Measurements from ENCODE around the gene FGF12. TPM values are rescaled to one million over a fixed set of nuclear protein-coding genes. Genes with fewer than 3 reads are reported as not detected.

Gene FGF12
- polyA plus RNA-seq, 2 of the 4 experiments (the other 2 are of a cell fraction), result 0.63 to 1.1 TPM

DNA sequence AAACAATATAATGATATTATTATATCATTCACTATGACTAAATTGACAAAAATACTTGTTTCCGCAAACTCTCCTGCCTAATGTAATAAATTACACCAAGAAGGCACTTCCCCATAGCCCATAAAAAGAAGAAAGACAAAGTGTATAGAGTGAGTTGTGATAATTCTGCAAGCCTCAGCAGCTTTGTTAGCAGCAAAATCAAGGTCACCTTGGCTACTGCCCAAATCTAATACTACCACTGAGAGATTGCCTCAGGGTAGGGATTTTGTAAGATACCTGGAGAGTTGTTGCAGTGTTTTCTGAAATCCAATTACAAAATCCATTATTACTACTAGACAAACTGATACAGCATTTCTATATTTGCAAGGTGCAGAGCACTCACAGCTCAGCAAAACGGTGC is 503.5 kb downstream of the FGF12 start:
- DNase-seq (ENCODE audit: low read depth in 1 of 2, low spot score in 1 of 2), result no peak
- H3K9me3 ChIP-seq, result no peaks in the 10 kb centered on the region
- ChIA-PET POLR2A (no interaction called here), CTCF (no interaction called here)
- TF ChIP-seq, protein P1, sequence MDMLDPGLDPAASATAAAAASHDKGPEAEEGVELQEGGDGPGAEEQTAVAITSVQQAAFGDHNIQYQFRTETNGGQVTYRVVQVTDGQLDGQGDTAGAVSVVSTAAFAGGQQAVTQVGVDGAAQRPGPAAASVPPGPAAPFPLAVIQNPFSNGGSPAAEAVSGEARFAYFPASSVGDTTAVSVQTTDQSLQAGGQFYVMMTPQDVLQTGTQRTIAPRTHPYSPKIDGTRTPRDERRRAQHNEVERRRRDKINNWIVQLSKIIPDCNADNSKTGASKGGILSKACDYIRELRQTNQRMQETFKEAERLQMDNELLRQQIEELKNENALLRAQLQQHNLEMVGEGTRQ (IDR thresholded peaks at IDR 0.05), result no peak
- TF ChIP-seq, protein P2, sequence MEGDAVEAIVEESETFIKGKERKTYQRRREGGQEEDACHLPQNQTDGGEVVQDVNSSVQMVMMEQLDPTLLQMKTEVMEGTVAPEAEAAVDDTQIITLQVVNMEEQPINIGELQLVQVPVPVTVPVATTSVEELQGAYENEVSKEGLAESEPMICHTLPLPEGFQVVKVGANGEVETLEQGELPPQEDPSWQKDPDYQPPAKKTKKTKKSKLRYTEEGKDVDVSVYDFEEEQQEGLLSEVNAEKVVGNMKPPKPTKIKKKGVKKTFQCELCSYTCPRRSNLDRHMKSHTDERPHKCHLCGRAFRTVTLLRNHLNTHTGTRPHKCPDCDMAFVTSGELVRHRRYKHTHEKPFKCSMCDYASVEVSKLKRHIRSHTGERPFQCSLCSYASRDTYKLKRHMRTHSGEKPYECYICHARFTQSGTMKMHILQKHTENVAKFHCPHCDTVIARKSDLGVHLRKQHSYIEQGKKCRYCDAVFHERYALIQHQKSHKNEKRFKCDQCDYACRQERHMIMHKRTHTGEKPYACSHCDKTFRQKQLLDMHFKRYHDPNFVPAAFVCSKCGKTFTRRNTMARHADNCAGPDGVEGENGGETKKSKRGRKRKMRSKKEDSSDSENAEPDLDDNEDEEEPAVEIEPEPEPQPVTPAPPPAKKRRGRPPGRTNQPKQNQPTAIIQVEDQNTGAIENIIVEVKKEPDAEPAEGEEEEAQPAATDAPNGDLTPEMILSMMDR (IDR thresholded peaks at IDR 0.05), result no peak
- TF ChIP-seq, protein P3, sequence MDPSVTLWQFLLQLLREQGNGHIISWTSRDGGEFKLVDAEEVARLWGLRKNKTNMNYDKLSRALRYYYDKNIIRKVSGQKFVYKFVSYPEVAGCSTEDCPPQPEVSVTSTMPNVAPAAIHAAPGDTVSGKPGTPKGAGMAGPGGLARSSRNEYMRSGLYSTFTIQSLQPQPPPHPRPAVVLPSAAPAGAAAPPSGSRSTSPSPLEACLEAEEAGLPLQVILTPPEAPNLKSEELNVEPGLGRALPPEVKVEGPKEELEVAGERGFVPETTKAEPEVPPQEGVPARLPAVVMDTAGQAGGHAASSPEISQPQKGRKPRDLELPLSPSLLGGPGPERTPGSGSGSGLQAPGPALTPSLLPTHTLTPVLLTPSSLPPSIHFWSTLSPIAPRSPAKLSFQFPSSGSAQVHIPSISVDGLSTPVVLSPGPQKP (IDR thresholded peaks at IDR 0.05; ENCODE audit: low read depth, low read length), result no peak
- no peak for ATAC-seq
- no peak overlapping the region for H3K4me2 ChIP-seq
- H3K4me1 ChIP-seq, result no peaks in the 10 kb centered on the region
- H3K4me3 ChIP-seq, result no peak overlapping the region
- no peak overlapping the region for H3K27ac ChIP-seq
- FAIRE-seq, result no peak
- 43% methylated on average over 2 of the region's 2 CpGs for WGBS (ENCODE audit: missing lambda C conversion rate)

DNA sequence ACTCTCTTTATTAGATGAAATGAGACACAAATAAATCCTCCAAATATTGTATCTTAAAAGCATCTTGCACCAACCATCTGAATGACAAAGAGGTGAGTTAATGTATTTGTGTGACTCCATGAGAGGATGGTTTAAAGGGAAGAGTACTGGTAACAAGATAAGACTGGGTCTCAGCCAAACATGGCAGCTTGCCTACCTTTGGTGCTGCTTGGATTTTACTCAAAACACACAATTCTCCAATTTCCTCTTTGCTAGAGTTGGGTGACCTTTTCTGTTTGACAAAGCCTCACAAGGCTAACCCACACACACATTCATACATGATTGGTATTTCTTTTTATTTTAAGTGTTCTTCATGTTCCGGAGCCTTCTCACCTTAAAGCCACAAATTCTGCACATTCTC is 506.4 kb downstream of the FGF12 start:
- Histone ChIP-seq H3K4me1 (no peaks in the 10 kb centered on the region), H3K4me2 (no peak overlapping the region), H3K27ac (no peak overlapping the region), H3K9me3 (no peaks in the 10 kb centered on the region), H3K4me3 (no peak overlapping the region)
- TF ChIP-seq RAD21 (conservative IDR thresholded peaks at IDR 0.05 in 1 of 2, IDR thresholded peaks at IDR 0.05 in 1 of 2), result no peak
- no peak for TF ChIP-seq HOXA7 (CRISPR knock-in tag; IDR thresholded peaks at IDR 0.05)
- no peak for TF ChIP-seq ESRRA (IDR thresholded peaks at IDR 0.05; ENCODE audit: borderline replicate concordance, low read length)
- TF ChIP-seq NPAS2 (CRISPR knock-in tag; IDR thresholded peaks at IDR 0.05; ENCODE audit: borderline replicate concordance), result no peak
- TF ChIP-seq FOSB (CRISPR knock-in tag; IDR thresholded peaks at IDR 0.05), result no peak
- no peak for TF ChIP-seq SREBF2 (IDR thresholded peaks at IDR 0.05)
- TF ChIP-seq, protein P4, sequence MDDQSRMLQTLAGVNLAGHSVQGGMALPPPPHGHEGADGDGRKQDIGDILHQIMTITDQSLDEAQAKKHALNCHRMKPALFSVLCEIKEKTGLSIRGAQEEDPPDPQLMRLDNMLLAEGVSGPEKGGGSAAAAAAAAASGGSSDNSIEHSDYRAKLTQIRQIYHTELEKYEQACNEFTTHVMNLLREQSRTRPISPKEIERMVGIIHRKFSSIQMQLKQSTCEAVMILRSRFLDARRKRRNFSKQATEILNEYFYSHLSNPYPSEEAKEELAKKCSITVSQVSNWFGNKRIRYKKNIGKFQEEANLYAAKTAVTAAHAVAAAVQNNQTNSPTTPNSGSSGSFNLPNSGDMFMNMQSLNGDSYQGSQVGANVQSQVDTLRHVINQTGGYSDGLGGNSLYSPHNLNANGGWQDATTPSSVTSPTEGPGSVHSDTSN (IDR thresholded peaks at IDR 0.05), result no peak
- TF ChIP-seq, protein P2 (IDR thresholded peaks at IDR 0.05), result no peak
- TF ChIP-seq, protein P1 (IDR thresholded peaks at IDR 0.05), result no peak
- TF ChIP-seq HOXB5 (CRISPR knock-in tag; IDR thresholded peaks at IDR 0.05), result no peak
- TF ChIP-seq, protein P5, sequence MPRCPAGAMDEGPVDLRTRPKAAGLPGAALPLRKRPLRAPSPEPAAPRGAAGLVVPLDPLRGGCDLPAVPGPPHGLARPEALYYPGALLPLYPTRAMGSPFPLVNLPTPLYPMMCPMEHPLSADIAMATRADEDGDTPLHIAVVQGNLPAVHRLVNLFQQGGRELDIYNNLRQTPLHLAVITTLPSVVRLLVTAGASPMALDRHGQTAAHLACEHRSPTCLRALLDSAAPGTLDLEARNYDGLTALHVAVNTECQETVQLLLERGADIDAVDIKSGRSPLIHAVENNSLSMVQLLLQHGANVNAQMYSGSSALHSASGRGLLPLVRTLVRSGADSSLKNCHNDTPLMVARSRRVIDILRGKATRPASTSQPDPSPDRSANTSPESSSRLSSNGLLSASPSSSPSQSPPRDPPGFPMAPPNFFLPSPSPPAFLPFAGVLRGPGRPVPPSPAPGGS (IDR thresholded peaks at IDR 0.05), result no peak
- no peak for TF ChIP-seq ZSCAN20 (CRISPR knock-in tag; IDR thresholded peaks at IDR 0.05)
- TF ChIP-seq FOXS1 (CRISPR knock-in tag; IDR thresholded peaks at IDR 0.05), result no peak
- no peak for TF ChIP-seq CBX2 (IDR thresholded peaks at IDR 0.05; ENCODE audit: borderline replicate concordance, low read depth)
- no peak for TF ChIP-seq GATA3 (IDR thresholded peaks at IDR 0.05; ENCODE audit: borderline replicate concordance)
- TF ChIP-seq, protein P6, sequence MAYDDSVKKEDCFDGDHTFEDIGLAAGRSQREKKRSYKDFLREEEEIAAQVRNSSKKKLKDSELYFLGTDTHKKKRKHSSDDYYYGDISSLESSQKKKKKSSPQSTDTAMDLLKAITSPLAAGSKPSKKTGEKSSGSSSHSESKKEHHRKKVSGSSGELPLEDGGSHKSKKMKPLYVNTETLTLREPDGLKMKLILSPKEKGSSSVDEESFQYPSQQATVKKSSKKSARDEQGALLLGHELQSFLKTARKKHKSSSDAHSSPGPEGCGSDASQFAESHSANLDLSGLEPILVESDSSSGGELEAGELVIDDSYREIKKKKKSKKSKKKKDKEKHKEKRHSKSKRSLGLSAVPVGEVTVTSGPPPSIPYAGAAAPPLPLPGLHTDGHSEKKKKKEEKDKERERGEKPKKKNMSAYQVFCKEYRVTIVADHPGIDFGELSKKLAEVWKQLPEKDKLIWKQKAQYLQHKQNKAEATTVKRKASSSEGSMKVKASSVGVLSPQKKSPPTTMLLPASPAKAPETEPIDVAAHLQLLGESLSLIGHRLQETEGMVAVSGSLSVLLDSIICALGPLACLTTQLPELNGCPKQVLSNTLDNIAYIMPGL (CRISPR knock-in tag; IDR thresholded peaks at IDR 0.05; ENCODE audit: borderline replicate concordance), result no peak
- TF ChIP-seq, protein P7, sequence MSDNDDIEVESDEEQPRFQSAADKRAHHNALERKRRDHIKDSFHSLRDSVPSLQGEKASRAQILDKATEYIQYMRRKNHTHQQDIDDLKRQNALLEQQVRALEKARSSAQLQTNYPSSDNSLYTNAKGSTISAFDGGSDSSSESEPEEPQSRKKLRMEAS (IDR thresholded peaks at IDR 0.05), result no peak
- no peak for TF ChIP-seq TFCP2L1 (CRISPR knock-in tag; IDR thresholded peaks at IDR 0.05)
- TF ChIP-seq KDM5A (IDR thresholded peaks at IDR 0.05), result no peak
- FAIRE-seq (no peak), ATAC-seq (no peak), DNase-seq (ENCODE audit: low read depth in 1 of 2, low spot score in 1 of 2) (no peak)
- WGBS (ENCODE audit: missing lambda C conversion rate), result 82% methylated on average over 1 of the region's 1 CpG
- CTCF ChIA-PET, result no interaction called here
- POLR2A ChIA-PET, result no interaction called here

All from A549 (cell line).